GM04503 (cell line): ENCODE results near the gene FANK1.
"Not testable (repeated sequence)": the region's sequence is repeated elsewhere in the genome, so short reads cannot be mapped to it uniquely, and the experiment has no call there.

Experiments
- DNase-seq: peaks from one replicate; pipeline ENCODE4 v3.0.0-alpha.2; 2012; ENCODE audit warnings: low read depth

Gene FANK1

DNA sequence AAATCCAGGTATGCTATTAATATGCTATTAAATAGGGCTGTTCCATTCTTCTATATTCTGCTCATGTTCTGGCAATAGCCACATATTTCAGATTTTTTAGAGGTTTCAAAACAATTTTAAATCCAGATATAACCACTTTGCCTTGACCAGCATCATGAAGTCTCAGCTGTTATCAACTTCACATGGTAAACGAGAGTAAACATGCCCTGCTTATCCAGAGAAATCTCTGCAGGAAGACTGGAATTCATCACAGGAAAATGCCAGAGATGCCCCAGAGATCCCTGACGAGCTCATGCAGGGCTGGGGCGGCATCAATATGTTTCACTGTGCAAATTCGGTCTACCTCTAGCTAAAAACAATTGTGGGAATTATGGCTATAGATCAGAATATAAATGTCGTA is 126.5 kb downstream of the FANK1 start:
- no peak for DNase-seq

DNA sequence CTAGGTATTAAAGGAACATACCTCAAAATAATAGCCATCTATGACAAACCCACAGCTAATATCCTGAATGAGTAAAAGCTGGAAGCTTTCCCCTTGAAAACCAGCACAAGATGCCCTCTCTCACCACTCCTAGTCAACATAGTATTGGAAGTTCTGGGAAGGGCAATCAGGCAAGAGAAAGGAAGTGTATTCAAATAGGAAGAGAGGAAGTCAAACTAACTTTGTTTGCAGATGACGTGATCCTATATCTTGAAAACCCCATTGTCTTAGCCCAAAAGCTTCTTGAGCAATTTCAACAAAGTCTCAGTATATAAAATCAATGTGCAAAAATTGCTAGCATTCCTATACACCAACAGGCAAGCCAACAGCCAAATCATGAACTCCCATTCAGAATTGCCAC is 131.3 kb downstream of the FANK1 start:
- DNase-seq, result no peak

DNA sequence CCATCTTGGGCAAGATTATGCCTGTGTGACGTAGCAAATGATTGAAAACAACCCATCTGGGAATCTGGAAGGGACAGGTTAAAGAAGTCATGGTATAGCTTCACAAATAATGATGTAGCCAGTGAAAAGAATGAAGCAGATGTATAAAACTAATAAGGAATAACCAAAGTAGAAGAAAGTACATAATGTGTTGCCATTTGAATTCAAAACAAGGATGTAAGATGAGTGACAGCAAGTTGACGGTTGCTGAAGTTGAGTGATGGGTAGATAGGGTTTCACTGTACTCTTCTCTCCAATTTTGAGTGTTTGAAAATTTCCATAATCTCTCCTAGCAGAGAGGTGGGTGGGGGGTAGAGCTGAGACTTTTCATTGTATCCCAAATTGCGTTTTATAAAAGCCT is 133.6 kb downstream of the FANK1 start:
- no peak for DNase-seq

DNA sequence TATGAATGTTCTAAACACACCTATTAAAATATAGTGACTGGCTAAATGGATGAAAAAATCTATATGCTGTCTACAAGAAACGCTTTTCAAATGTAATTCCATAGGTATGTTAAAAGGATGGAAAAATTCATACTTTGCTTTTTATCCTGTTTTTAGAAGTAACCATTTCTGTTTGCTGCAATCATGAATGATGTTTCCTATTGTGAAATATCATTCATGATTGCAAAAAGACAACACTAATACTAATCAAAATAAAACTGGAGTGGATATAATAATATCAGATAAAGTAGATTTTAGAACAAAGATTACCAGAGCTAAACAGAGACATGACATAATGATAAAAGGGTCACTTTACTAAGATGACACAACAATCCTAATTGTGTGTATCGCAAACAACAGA is 138.2 kb downstream of the FANK1 start:
- no peak for DNase-seq

DNA sequence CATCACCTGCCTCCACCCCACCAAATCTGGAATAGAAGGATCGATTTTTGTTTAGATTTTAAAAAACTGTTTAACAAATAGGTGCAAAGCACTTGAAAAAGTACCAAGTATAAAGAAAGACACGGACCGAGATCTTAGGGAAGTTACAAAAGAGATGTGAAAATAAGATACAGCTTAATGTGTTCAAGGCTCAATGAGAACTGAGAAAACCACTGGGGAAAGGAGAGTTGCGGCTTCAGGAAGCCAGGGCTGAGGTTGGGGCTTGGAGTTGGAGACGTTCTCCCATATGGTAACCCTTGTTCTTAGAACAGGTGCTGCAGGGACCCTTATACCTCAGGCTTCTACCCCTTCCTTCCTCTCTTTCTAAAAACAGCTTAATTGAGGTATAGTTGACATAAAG is 140.2 kb downstream of the FANK1 start:
- no peak for DNase-seq

DNA sequence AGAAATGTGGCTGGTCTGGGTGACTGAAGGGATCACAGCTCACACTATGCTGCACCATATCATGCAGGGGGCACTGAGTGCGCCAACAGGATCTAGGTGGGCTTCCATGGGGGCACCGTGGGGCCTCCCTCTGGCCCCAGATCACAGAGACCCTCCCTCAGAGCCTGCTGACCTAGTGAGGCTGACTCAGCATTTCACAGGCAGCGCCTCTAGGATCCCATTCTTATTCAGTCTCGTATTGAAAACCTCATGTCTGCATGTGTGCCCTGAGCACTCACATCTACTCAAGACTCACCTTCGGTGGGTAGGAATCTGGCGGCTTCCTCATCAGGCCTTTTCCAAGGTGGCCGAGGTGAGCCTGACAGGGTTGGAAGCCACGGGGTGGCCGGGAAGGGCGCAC is 141.6 kb downstream of the FANK1 start:
- DNase-seq, result no peak

DNA sequence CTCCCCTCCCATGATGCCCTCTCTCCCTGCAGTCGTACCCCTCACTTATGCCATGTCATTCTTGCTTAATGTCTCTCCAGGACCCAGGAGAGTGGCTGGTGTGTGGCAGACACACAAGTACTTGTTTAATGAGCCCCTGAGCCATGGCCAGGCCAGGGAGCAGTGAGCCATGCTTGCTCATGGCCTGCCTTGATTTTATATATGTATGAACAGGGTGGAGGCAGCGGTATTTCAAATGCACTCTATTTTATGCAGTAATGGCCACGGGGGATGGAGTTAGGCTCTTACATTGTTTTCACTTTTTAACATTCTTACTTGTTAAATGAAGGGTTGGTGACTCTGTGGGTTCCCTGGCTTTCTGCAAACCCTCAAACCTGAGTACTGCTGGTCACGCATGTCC is 144.8 kb downstream of the FANK1 start:
- no peak for DNase-seq

DNA sequence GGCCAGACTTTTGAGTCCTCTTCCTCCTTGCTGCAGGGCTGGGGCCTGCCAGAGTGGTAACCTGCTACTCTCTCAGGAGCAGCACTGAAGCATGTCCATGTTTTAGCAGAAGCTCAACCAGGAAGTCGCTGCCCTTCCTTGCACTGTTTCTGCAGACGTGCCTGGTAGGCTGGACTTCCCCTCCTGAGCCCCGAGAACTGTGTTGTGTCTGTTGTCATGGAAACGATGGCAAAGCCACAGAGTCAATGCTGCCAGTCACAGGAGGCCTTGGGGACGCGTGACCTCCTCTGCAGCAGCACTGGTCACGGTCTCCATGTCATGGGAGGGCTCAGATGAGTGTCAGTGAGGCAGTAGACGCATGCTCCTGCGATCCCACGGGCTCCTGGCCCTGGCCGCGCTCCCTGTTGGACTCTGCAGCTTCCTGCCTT is 145.5 kb downstream of the FANK1 start:
- DNase-seq, result no peak

DNA sequence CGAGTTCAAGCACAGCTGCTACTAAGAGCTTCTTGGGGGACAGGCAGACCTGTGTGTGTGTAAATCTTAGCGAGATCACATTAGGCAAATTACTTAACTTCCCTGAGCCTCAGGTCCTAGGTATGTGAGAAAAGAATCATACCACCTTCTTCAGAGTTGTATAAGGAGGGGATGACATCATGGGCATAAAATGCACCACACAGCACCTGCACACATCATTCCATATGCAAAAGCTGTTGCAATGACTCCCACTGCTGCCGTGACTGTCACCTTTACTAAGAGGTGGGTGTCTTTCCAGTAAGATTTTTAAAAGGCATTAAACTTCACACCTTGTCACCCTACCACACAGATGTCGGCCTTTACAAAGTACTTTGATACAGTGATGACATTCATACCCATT is 146.0 kb downstream of the FANK1 start:
- no peak for DNase-seq

DNA sequence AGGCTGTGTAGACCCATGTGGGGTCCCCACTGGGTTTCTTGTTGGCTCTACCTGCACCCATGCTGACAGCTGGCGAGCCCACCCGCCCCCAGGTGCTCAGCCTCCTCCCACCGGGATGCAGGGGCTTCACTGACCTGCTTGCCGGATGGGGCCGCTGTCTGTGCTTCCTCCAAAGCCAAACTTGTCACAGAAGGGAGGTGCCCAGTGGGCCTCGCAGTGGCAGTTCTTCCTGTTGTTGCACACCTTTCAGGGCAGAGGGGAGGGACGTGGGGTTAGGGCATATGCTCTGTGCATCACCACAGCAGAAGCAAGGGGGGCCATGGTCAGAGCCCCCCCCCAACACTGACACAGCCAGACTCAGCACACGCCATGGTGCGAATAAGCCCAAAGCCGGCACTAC is 146.5 kb downstream of the FANK1 start:
- no peak for DNase-seq

DNA sequence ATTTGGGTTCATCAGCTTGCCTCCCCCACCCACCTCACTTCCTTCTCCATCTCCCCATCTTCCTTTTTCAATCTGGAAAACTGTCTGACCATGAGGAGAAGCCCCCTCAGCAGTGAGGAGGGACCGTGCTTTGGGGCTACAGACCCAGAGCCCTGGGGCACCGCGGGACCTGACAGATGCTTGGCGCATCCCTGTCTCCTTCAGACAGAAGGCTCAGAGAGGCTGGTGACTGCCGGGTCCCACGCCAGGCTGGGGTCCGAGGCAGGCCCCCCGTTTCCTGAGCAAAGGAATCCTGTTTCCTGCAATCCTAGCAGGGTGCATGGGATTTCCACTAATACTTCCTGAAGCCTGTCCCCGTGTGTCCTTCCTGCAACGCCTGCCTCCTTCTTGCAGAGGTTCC is 147.0 kb downstream of the FANK1 start:
- DNase-seq, result no peak

DNA sequence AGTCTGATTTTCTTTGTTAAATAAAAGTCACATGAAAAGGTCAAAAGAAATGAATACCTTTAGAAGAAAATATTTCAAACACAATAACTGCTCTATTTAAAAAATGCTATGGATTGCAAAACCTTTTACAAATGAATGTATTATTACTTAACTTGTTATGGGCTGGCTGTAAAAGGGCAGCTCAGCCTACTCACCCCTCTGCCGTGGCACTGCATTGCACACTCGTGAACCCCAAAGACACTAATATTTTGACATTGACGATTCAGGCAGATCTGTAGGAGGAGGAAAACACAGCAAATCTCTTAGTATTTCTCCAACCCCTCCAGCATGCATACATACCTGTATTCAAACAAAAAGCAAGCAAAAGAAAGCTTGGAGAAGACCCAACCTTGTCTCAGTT is 149.5 kb downstream of the FANK1 start:
- no peak for DNase-seq

DNA sequence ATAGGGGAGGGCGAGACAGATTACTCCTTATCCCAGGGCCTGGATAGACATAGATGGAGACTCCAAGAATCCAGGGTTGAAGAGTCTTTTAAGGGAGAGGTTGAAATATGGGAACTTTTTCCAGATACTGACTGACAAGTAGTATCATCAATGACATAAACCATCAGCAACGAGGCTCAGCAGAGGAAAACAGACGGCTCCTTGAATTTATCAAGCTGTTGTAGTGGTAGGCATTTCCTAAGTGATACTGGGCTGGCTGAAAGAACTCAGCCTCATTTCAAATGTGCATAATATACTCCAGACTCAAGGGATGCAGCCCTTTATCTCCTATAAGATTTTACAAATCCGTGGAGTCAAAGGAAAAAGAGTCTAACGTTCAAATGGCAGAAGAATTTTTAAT is 150.5 kb downstream of the FANK1 start:
- no peak for DNase-seq

DNA sequence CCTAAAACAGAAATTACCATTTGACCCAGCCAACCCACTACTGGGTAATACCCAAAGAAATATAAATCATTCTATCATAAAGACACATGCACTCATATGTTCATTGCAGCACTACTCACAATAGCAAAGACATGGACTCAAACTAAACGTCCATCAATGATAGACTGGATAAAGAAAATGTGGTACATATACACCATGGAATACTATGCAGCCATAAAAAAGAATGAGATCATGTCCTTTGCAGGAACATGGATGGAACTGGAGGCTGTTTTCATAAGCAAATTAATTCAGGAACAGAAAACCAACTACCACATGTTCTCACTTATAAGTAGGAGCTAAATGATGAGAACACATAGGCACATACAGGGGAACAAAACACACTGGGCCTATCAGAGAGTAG is 151.4 kb downstream of the FANK1 start:
- not testable (repeated sequence) for DNase-seq

DNA sequence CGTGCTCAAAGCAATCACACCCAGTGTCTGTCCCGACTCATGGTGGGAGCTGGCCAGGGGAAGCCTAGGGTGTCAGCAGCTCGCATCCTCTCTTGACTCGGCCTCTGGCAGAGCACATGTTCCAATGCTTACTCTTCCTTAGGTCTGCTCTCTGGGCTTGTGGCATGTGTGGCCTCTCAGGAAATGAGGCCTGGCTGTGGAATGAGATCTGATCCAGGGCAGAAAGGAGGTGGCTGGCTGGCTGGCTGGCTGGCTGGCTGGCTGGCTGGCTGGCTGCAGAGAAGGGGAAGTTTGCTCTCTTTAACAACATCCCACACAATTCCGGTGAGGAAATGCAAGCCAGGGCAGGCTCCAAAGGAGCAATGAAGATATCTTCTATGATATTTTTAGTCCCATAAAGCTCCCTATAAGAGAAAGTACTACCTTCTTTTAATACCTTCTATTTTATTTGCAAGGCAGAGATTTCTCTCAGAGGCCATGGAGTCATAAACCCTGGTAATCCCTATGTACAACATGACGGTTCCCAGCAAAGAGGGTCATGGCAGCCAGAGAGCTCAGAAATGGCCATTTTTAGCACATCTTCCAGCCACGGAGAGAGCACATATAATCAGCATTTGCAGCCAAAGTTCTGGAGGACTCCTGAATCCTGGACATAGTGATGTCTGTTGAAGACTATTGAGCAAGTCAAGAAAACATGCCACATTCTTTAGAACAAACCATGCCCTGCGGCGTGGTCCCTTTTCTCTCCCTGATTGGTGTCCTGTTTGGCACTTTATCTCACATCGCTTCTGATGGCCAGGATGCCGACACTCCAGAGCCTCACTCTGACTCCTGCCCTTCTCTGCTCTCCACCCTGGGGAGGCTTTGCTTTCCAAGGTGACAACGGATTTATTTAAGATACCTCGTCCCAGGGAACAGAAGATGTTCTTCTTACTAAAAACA is 153.7 kb downstream of the FANK1 start:
- DNase-seq, result no peak

DNA sequence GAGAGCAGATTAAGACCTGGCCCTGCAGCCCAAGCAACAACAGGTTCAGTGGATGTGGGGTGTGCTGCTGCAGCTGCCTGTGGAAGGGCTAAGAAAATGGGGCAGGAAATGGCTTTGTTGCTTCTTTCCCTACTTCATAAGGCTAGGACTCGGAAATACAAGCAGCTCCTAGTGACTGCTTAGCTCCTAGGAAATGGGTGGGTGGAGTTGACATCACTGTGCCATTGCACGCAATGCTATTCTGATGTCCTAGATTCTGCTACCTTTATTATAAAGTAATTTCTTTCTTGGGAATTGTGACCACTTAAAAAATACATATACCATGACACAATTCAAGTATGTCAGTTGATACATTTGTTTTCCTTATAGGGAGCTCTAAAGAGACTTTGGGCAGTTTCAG is 155.8 kb downstream of the FANK1 start:
- DNase-seq, result no peak

DNA sequence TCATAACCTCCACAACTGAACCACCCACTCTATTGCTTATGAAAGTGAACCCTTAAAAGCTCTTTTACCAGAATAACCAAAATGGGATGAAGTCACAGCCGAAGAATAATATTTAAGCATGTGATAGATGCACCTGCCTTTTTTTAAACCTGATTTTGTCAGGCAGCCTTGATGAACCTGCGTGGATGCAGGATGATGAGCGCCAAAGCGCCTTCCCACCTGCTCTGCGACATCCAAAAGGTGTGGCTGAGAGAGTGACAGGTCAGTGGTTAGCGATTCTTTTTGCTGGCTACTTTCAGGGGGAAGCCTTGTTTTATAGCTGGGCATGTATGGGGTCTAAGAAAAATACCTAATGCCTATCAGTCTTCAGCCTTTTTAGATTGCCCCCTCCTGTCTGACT is 157.8 kb downstream of the FANK1 start:
- DNase-seq, result no peak

DNA sequence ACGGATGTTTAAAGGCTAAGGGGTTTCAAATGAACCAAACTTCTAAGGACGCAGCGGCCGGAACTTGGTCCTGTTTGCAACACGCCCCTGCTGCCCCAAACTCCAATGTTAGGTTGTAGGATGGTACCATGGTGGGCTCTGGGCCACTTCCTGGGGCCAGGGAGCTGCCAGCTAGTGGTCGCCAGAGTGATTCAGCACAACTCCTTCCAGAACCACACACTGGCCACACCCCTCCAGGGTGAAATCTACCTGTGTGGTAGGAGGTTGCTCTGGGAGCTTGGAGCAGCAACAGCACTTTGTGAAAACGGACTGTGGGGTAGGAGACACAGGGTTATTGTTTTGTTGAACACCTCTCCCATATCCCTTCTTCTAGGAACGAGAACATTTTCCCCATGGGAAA is 161.1 kb downstream of the FANK1 start:
- DNase-seq, result no peak

DNA sequence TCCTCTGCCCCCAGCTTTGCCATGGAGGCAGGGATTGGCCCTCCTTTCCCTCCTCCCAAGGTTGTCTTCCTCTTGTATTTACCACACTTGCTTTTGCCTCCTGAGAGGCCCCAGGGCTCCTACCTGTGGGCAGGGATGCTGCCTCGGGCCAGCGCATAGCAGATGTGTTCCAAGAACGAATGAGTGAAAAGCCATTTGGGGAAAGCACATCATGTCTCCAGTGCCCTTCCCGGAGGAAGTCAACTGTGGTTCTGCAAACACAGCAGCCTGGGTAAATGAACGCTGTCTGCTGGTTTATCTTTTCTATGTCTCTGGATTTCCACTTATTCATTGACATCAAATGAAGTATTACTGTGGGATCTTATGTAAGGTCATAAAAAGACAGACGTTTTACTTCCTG is 161.7 kb downstream of the FANK1 start:
- no peak for DNase-seq

DNA sequence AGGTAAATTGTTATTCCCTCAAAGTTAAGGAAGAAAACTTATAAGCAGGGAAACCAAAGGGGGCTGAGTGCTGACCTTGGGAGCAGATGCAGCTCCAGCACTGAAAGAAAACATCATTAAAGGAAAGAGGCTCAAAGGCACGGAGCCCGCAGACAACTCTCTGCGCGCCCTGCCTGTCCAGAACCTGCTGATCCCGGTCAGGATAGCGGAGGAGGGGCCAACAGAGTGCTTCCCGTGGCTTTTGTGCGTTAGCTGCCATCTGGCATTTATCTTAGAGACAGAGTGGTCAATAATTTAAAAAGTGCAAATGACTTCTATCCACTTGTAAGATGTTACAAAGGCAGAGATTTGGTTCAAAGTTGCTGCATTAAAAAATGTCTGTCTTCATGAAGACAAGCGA is 162.1 kb downstream of the FANK1 start:
- DNase-seq, result no peak
